NCI-H460 (cell line): ENCODE data around the gene SGPL1. TPM values are rescaled to one million over a fixed set of nuclear protein-coding genes. Genes with fewer than 3 reads are reported as not detected.
"Not testable (repeated sequence)": the region's sequence is repeated elsewhere in the genome, so short reads cannot be mapped to it uniquely, and the experiment has no call there.

Experiments used
- DNase-seq: peaks from one replicate; pipeline ENCODE4 v3.0.0-alpha.2; 2016; ENCODE audit warnings: low read depth; ENCODE audit errors: extremely low read depth
- total RNA-seq: library from RNA; depleted of rRNA; stranded (reverse); fragments of >200 nt; shearing (Covaris generic); gene quantifications from 2 replicates; pipeline ENCODE4 v1.2.3, GENCODE V29; 2014

The SGPL1 gene
- total RNA-seq, 1 experiment from 2014 or later = 65.3 TPM

- DNase-seq = no peak
Observed at GRCh38 chr10:70838270-70838805, 22.6 kb downstream of the SGPL1 start.

- DNase-seq = no peak
Observed at GRCh38 chr10:70840836-70841235, 25.1 kb downstream of the SGPL1 start.

- no peak for DNase-seq
Observed at GRCh38 chr10:70843333-70843732, 27.6 kb downstream of the SGPL1 start.

- no peak for DNase-seq
Observed at GRCh38 chr10:70843776-70844489, 28.2 kb downstream of the SGPL1 start.

- no peak for DNase-seq
Observed at GRCh38 chr10:70845256-70845655, 29.5 kb downstream of the SGPL1 start.

- DNase-seq = no peak
Observed at GRCh38 chr10:70845816-70846215, 30.1 kb downstream of the SGPL1 start.

- DNase-seq = no peak
Observed at GRCh38 chr10:70846795-70847194, 31.0 kb downstream of the SGPL1 start.

- no peak for DNase-seq
Observed at GRCh38 chr10:70847659-70848360, 32.1 kb downstream of the SGPL1 start.

GRCh38 chr10:70849582-70850016 lies 33.9 kb downstream of the SGPL1 start:
- DNase-seq = no peak

GRCh38 chr10:70850097-70850496 lies 34.3 kb downstream of the SGPL1 start:
- DNase-seq = no peak

GRCh38 chr10:70851597-70852475 lies 36.1 kb downstream of the SGPL1 start:
- DNase-seq = no peak

GRCh38 chr10:70853038-70853437 lies 37.3 kb downstream of the SGPL1 start:
- DNase-seq = no peak

GRCh38 chr10:70853457-70853856 lies 37.7 kb downstream of the SGPL1 start:
- no peak for DNase-seq

- no peak for DNase-seq
Observed at GRCh38 chr10:70856454-70856853, 40.7 kb downstream of the SGPL1 start.

GRCh38 chr10:70858759-70859158 lies 43.0 kb downstream of the SGPL1 start:
- no peak for DNase-seq

GRCh38 chr10:70861495-70862197 lies 45.9 kb downstream of the SGPL1 start:
- DNase-seq = not testable (repeated sequence)

GRCh38 chr10:70863470-70864160 lies 47.9 kb downstream of the SGPL1 start:
- DNase-seq = no peak

GRCh38 chr10:70864935-70865334 lies 49.2 kb downstream of the SGPL1 start:
- no peak for DNase-seq

GRCh38 chr10:70866424-70866823 lies 50.7 kb downstream of the SGPL1 start:
- DNase-seq = no peak

GRCh38 chr10:70872291-70872690 lies 56.5 kb downstream of the SGPL1 start:
- no peak for DNase-seq
